IMR-90 (cell line): Measurements from ENCODE around the gene ABHD6. TPM values are rescaled to one million over a fixed set of nuclear protein-coding genes. Genes with fewer than 3 reads are reported as not detected.

Experiments used
- ATAC-seq: fragments of 200-7000 bp; cut with Tn5 transposase; 2 replicates; pipeline ENCODE4 v1.9.1; 2020; ENCODE audit warnings: low read depth, mild to moderate bottlenecking, moderate library complexity
- BruUV-seq: library from RNA; stranded (reverse); fragments of 400-500 nt; replicated peaks from 2 replicates; lab custom pipeline; 2021; lab: Mats Ljungman, UMichigan
- CTCF ChIA-PET: fragments of 300-600 bp; formaldehyde crosslinking; extraction: SDS; loops from one replicate; lab custom pipeline; 2021; ENCODE audit warnings: antibody characterized with exemption; lab: Yijun Ruan, JAX
- POLR2A ChIA-PET: fragments of 300-600 bp; sonication (Branson Sonifier 250); formaldehyde crosslinking; loops from one replicate; lab custom pipeline; 2022; ENCODE audit warnings: antibody characterized with exemption; ENCODE audit not compliant: unreplicated experiment; lab: Charles Lee
- DNase-seq: peaks from one replicate; pipeline ENCODE4 v3.0.0; 2013
- H2AFZ ChIP-seq: replicated peaks from 2 replicates; pipeline ENCODE3; 2013; ENCODE audit warnings: low read length, mild to moderate bottlenecking; ENCODE audit not compliant: poor library complexity
- H2AK5ac ChIP-seq: 2 replicates; pipeline ENCODE4 v1.6.1; 2013; ENCODE audit warnings: low read depth, low read length, inconsistent platforms
- H2AK9ac ChIP-seq: replicated peaks from 2 replicates; pipeline ENCODE3; 2013; ENCODE audit warnings: mild to moderate bottlenecking, low read depth, low read length, moderate library complexity; ENCODE audit not compliant: poor library complexity
- H2BK120ac ChIP-seq: 2 replicates; pipeline ENCODE4 v1.6.1; 2013; ENCODE audit warnings: low read depth, low read length, inconsistent platforms
- H2BK15ac ChIP-seq: 3 replicates; pipeline ENCODE4 v1.6.1; 2013; ENCODE audit warnings: low read depth, low read length, inconsistent platforms
- H2BK20ac ChIP-seq: 2 replicates; pipeline ENCODE4 v1.6.1; 2013; ENCODE audit warnings: low read depth, mild to moderate bottlenecking, inconsistent platforms, low read length, moderate library complexity
- H2BK5ac ChIP-seq: 2 replicates; pipeline ENCODE4 v1.6.1; 2013; ENCODE audit warnings: mild to moderate bottlenecking, low read depth, low read length, inconsistent platforms; ENCODE audit not compliant: poor library complexity, severe bottlenecking
- H3K14ac ChIP-seq: replicated peaks from 2 replicates; pipeline ENCODE4 v1.6.1; 2013; ENCODE audit warnings: low read depth, low read length, inconsistent platforms
- H3K18ac ChIP-seq: 2 replicates; pipeline ENCODE4 v1.6.1; 2013; ENCODE audit warnings: low read depth, low read length, control low read depth
- H3K23ac ChIP-seq: 2 replicates; pipeline ENCODE4 v1.6.1; 2013; ENCODE audit warnings: low read depth, low read length, inconsistent platforms
- H3K27ac ChIP-seq: 2 replicates; pipeline ENCODE4 v1.5.1; 2013; ENCODE audit warnings: mild to moderate bottlenecking, control low read depth, low read length; ENCODE audit not compliant: insufficient read depth
- H3K27me3 ChIP-seq: 2 replicates; pipeline ENCODE4 v1.6.1; 2013; ENCODE audit warnings: low read length; ENCODE audit not compliant: control insufficient read depth, insufficient read depth
- H3K36me3 ChIP-seq: 2 replicates; pipeline ENCODE4 v1.6.1; 2013; ENCODE audit warnings: low read length, mixed read lengths; ENCODE audit not compliant: control insufficient read depth, insufficient read depth
- H3K4ac ChIP-seq: 2 replicates; pipeline ENCODE4 v1.6.1; 2013; ENCODE audit warnings: low read depth, low read length, inconsistent platforms
- H3K4me1 ChIP-seq: 2 replicates; pipeline ENCODE4 v1.6.1; 2013; ENCODE audit warnings: low read length, mixed read lengths; ENCODE audit not compliant: control insufficient read depth, insufficient read depth
- H3K4me2 ChIP-seq: 2 replicates; pipeline ENCODE4 v1.6.1; 2013; ENCODE audit warnings: low read depth, mild to moderate bottlenecking, control low read depth, low read length, moderate library complexity
- H3K4me3 ChIP-seq: 2 replicates; pipeline ENCODE4 v1.5.1; 2013; ENCODE audit warnings: low read depth, mild to moderate bottlenecking, control low read depth, low read length, moderate library complexity; ENCODE audit not compliant: insufficient read depth
- H3K56ac ChIP-seq: 2 replicates; pipeline ENCODE4 v1.6.1; 2013; ENCODE audit warnings: low read length, inconsistent platforms; ENCODE audit not compliant: insufficient read depth; ENCODE audit errors: extremely low read depth
- H3K79me1 ChIP-seq, 2 experiments: 2 replicates each; pipeline ENCODE4 v1.6.1; 2013; ENCODE audit warnings: low read length in 2 of 2, inconsistent platforms in 1 of 2, low read depth in 1 of 2
- H3K9ac ChIP-seq: 2 replicates; pipeline ENCODE4 v1.6.1; 2013; ENCODE audit warnings: low read depth, low read length, control low read depth
- H3K9me1 ChIP-seq: 2 replicates; pipeline ENCODE4 v1.6.1; 2013; ENCODE audit warnings: low read length, inconsistent platforms; ENCODE audit not compliant: insufficient read depth
- H3K9me3 ChIP-seq: 2 replicates; pipeline ENCODE4 v1.6.1; 2013; ENCODE audit warnings: low read length; ENCODE audit not compliant: control insufficient read depth, insufficient read depth
- H4K20me1 ChIP-seq: 2 replicates; pipeline ENCODE4 v1.6.1; 2013; ENCODE audit warnings: low read length, inconsistent platforms; ENCODE audit not compliant: insufficient read depth
- H4K5ac ChIP-seq: 2 replicates; pipeline ENCODE4 v1.6.1; 2013; ENCODE audit warnings: mild to moderate bottlenecking, low read depth, low read length, control low read depth
- H4K8ac ChIP-seq, 2 experiments: 2 replicates each; pipeline ENCODE4 v1.6.1; 2013; ENCODE audit warnings: low read depth in 2 of 2, low read length in 2 of 2, control low read depth in 1 of 2, inconsistent platforms in 1 of 2
- H4K91ac ChIP-seq: 2 replicates; pipeline ENCODE4 v1.6.1; 2013; ENCODE audit warnings: low read depth, low read length, inconsistent platforms; ENCODE audit not compliant: insufficient read depth
- BHLHE40 ChIP-seq: fragments of 150-350 bp; IDR thresholded peaks from 2 replicates; pipeline ENCODE4 v1.6.1; 2016; ENCODE audit warnings: mild to moderate bottlenecking, low read depth, low read length
- CEBPB ChIP-seq: IDR thresholded peaks from 2 replicates; pipeline ENCODE4 v1.6.1; 2012; ENCODE audit warnings: low read depth, low read length, improper control_type of control experiment
- CHD1 ChIP-seq: IDR thresholded peaks from 2 replicates; pipeline ENCODE4 v1.6.1; 2012; ENCODE audit warnings: low read depth, low read length, improper control_type of control experiment
- CTCF ChIP-seq: conservative IDR thresholded peaks from 2 replicates; pipeline ENCODE4 v1.5.1; 2012; ENCODE audit warnings: mild to moderate bottlenecking, low read depth, low read length, improper control_type of control experiment
- ELK1 ChIP-seq: fragments of 150-350 bp; IDR thresholded peaks from 2 replicates; pipeline ENCODE4 v1.6.1; 2016; ENCODE audit warnings: low read depth, mild to moderate bottlenecking, low read length, moderate library complexity, borderline replicate concordance
- FOS ChIP-seq: fragments of 150-350 bp; IDR thresholded peaks from 2 replicates; pipeline ENCODE4 v1.6.1; 2016; ENCODE audit warnings: low read depth, low read length
- MAFK ChIP-seq: IDR thresholded peaks from 2 replicates; pipeline ENCODE4 v1.6.1; 2012; ENCODE audit warnings: low read depth, low read length, improper control_type of control experiment
- MAZ ChIP-seq: IDR thresholded peaks from 2 replicates; pipeline ENCODE4 v1.6.1; 2012; ENCODE audit warnings: low read depth, mild to moderate bottlenecking, low read length, improper control_type of control experiment, moderate library complexity, borderline replicate concordance
- MXI1 ChIP-seq: IDR thresholded peaks from 2 replicates; pipeline ENCODE4 v1.6.1; 2012; ENCODE audit warnings: low read depth, mild to moderate bottlenecking, low read length, moderate library complexity, borderline replicate concordance
- NFE2L2 ChIP-seq: fragments of 150-350 bp; IDR thresholded peaks from 2 replicates; pipeline ENCODE4 v1.6.1; 2016; ENCODE audit warnings: low read depth, mild to moderate bottlenecking, low read length
- POLR2A ChIP-seq: IDR thresholded peaks from 2 replicates; pipeline ENCODE4 v1.6.1; 2012; ENCODE audit warnings: mild to moderate bottlenecking, low read depth, low read length
- RAD21 ChIP-seq: IDR thresholded peaks from 2 replicates; pipeline ENCODE4 v1.6.1; 2012; ENCODE audit warnings: low read length, improper control_type of control experiment
- RCOR1 ChIP-seq: IDR thresholded peaks from 2 replicates; pipeline ENCODE4 v1.6.1; 2012; ENCODE audit warnings: mild to moderate bottlenecking, low read length, improper control_type of control experiment; ENCODE audit not compliant: insufficient replicate concordance
- RFX5 ChIP-seq: IDR thresholded peaks from 2 replicates; pipeline ENCODE4 v1.8.0; 2012; ENCODE audit warnings: low read depth, mild to moderate bottlenecking, low read length, moderate library complexity
- SMC3 ChIP-seq: fragments of 150-350 bp; IDR thresholded peaks from 2 replicates; pipeline ENCODE4 v1.6.1; 2016; ENCODE audit warnings: low read depth, mild to moderate bottlenecking, antibody characterized with exemption, low read length, moderate library complexity
- USF2 ChIP-seq: fragments of 150-350 bp; IDR thresholded peaks from 2 replicates; pipeline ENCODE4 v1.6.1; 2017; ENCODE audit warnings: mild to moderate bottlenecking, antibody characterized with exemption, low read length, low read depth
- WGBS, 2 experiments: methylation state at CpG; one replicate each; pipeline versions ENCODE4 v1.1.5 to v1.1.7; 2013; ENCODE audit warnings: missing lambda C conversion rate in 2 of 2; ENCODE audit not compliant: insufficient read length in 1 of 2; ENCODE audit errors: extremely low coverage in 2 of 2; 5-methylcytosine and 5-hydroxymethylcytosine counted together
- dilution Hi-C: fragments of 300-500 bp; cut with HindIII; formaldehyde crosslinking; loops from one replicate; pipeline ENCODE4 v1.14.3; 2018; ENCODE audit warnings: low sequenced_read_pairs; ENCODE audit not compliant: unreplicated experiment
- in situ Hi-C: fragments of 300-500 bp; cut with MboI; formaldehyde crosslinking; loops from 3 replicates; pipeline ENCODE4 v1.14.3; 2019; ENCODE audit warnings: low sequenced_read_pairs, inconsistent platforms, mixed read lengths
- intact Hi-C: fragments of 100-400 bp; cut with micrococcal nuclease; formaldehyde crosslinking; loops from 2 replicates; pipeline ENCODE4 v1.10.0; 2022
- polyA plus RNA-seq, 3 experiments: library from polyadenylated mRNA; depleted of rRNA; stranded (reverse); fragments of >200 nt; gene quantifications; 2 replicates each; pipeline ENCODE4 v1.2.3, GENCODE V29; 2012; ENCODE audit warnings: low replicate concordance in 1 of 3
- total RNA-seq: library from RNA; depleted of rRNA; stranded (reverse); fragments of >200 nt; gene quantifications from 2 replicates; pipeline ENCODE4 v1.2.3, GENCODE V29; 2012

Gene ABHD6
- total and polyA plus RNA-seq, 2 of the 4 experiments (the other 2 are of a cell fraction): 5.0 to 5.6 TPM

DNA sequence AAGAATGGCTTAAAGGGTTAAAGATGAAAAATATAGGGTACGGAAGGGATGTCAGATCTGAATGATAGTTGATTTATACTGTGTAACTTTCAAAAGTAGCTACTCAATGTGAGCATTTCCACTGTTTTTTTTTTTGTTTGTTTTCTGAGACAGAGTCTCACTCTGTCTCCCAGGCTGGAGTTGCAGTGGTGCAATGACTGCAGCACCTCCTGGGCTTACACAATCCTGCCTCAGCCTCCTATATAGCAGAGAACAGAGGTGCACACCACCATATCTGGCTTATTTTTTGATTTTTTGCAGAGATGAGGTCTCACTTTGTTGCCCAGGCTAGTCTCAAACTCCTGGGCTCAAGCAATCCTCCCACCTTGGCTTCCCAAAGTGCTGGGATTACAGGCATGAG is 85.2 kb downstream of the ABHD6 start:
- Histone ChIP-seq H2BK20ac (no peak overlapping the region), H2AK9ac (no peak overlapping the region), H4K91ac (no peak overlapping the region), H3K14ac (no peak overlapping the region), H3K4me1 (peaks cover 13% of the 10 kb centered on the region), H3K23ac (no peak overlapping the region), H2AFZ (no peak overlapping the region), H3K4me2 (no peak overlapping the region), H3K36me3 (peaks cover 12% of the 10 kb centered on the region), H3K18ac (no peak overlapping the region), H3K56ac (no peak overlapping the region), H3K9me3 (no peaks in the 10 kb centered on the region), H4K8ac (no peak overlapping the region), H2BK120ac (no peak overlapping the region), H3K9ac (no peak overlapping the region), H4K5ac (no peak overlapping the region), H4K20me1 (peaks cover 3% of the 10 kb centered on the region; the same call in 1 of the 2 replicates), H3K4ac (no peak overlapping the region), H2AK5ac (no peak overlapping the region), H3K9me1 (peaks cover 9% of the 10 kb centered on the region), H2BK15ac (no peak overlapping the region), H3K79me1 (peaks cover 3 to 10% of the 10 kb centered on the region in 2 experiments; a peak in 2 of 4 replicates), H3K27ac (no peak overlapping the region), H3K27me3 (no peaks in the 10 kb centered on the region), H3K4me3 (no peak overlapping the region), H2BK5ac (no peak overlapping the region)
- in situ Hi-C loops: loop anchor here (10.0 kb wide), 2 partner anchors 172 to 302 kb away; partner anchors contain the start of gene KCTD6
- BruUV-seq: no TSS peak
- WGBS, 2 experiments: 100% methylated on average over 1 of the region's 1 CpG; no CpG with 5 or more reads in 1 of the 2 experiments
- ATAC-seq (no peak), DNase-seq (no peak)
- TF ChIP-seq RFX5 (no peak), POLR2A (no peak), FOS (no peak), MXI1 (no peak), CEBPB (no peak), CTCF (no peak), ELK1 (no peak), MAFK (no peak), BHLHE40 (no peak), RCOR1 (no peak), RAD21 (no peak), MAZ (no peak), CHD1 (no peak), SMC3 (no peak), USF2 (no peak), NFE2L2 (no peak)
- intact Hi-C loops: loop anchor here (1.0 kb wide), 1 partner anchor 25 kb away; no protein-coding TSS in a partner anchor
- POLR2A ChIA-PET: no interaction called here
- CTCF ChIA-PET: no interaction called here
- dilution Hi-C loops: no loop called here
